HG03469 (cell line): Measurements from ENCODE around the gene SIL1.
"Not testable (repeated sequence)": the region's sequence is repeated elsewhere in the genome, so short reads cannot be mapped to it uniquely, and the experiment has no call there.

ENCODE experiments used
- ATAC-seq: cut with Tn5 transposase; IDR thresholded peaks from one replicate; pipeline ENCODE4 v1.9.1; 2021; ENCODE audit warnings: mild to moderate bottlenecking, moderate library complexity, moderate number of reproducible peaks; ENCODE audit not compliant: unreplicated experiment

SIL1 gene

GRCh38 chr5:139197710-139198669, at the start of gene SIL1:
Gene SIL1, minus strand, starts transcription at chr5:139198368. Its CDS starts 70,525 bp downstream, at chr5:139127843.
- ATAC-seq: peak; percentile 92

GRCh38 chr5:139246394-139246793, 48.2 kb upstream of the SIL1 start:
- no peak for ATAC-seq

GRCh38 chr5:139245637-139246339, 47.6 kb upstream of the SIL1 start:
- no peak for ATAC-seq

GRCh38 chr5:139243425-139243970, 45.3 kb upstream of the SIL1 start:
- ATAC-seq: no peak

- ATAC-seq: no peak
These were observed 43.0 kb upstream of the SIL1 start for GRCh38 chr5:139241139-139241538.

GRCh38 chr5:139236479-139236878, 38.3 kb upstream of the SIL1 start:
- no peak for ATAC-seq

GRCh38 chr5:139232147-139232724, 34.1 kb upstream of the SIL1 start:
- ATAC-seq: no peak

- no peak for ATAC-seq
These were observed 30.1 kb upstream of the SIL1 start for GRCh38 chr5:139228201-139228803.

- ATAC-seq: no peak
These were observed 28.0 kb upstream of the SIL1 start for GRCh38 chr5:139226131-139226530.

- no peak for ATAC-seq
These were observed 25.3 kb upstream of the SIL1 start for GRCh38 chr5:139223481-139223880.

GRCh38 chr5:139222346-139222745, 24.2 kb upstream of the SIL1 start:
- no peak for ATAC-seq

GRCh38 chr5:139218038-139218437, 19.9 kb upstream of the SIL1 start:
- ATAC-seq: not testable (repeated sequence)

- ATAC-seq: no peak
These were observed 17.2 kb upstream of the SIL1 start for GRCh38 chr5:139215107-139215975.

GRCh38 chr5:139214646-139215045, 16.5 kb upstream of the SIL1 start:
- ATAC-seq: no peak

GRCh38 chr5:139212906-139213305, 14.7 kb upstream of the SIL1 start:
- ATAC-seq: no peak

- no peak for ATAC-seq
These were observed 14.3 kb upstream of the SIL1 start for GRCh38 chr5:139212486-139212885.

GRCh38 chr5:139210585-139210984, 12.4 kb upstream of the SIL1 start:
- ATAC-seq: no peak

- ATAC-seq: no peak
These were observed 9.3 kb upstream of the SIL1 start for GRCh38 chr5:139207297-139208000.

- ATAC-seq: no peak
These were observed 7.4 kb upstream of the SIL1 start for GRCh38 chr5:139205586-139205985.
